Hematopoietic multipotent progenitor cell treated with erythropoietin and hydrocortisone succinate and interleukin-3 and kit ligand, for 4 days (in vitro differentiated cells): Measurements from ENCODE around the gene DNMT1.
A peak's percentile ranks its signal among the peaks of the same experiment; 100 is the strongest.

ENCODE experiments used
- DNase-seq: peaks from one replicate; pipeline ENCODE4 v3.0.0-alpha.2; 2015

The DNMT1 gene

DNA sequence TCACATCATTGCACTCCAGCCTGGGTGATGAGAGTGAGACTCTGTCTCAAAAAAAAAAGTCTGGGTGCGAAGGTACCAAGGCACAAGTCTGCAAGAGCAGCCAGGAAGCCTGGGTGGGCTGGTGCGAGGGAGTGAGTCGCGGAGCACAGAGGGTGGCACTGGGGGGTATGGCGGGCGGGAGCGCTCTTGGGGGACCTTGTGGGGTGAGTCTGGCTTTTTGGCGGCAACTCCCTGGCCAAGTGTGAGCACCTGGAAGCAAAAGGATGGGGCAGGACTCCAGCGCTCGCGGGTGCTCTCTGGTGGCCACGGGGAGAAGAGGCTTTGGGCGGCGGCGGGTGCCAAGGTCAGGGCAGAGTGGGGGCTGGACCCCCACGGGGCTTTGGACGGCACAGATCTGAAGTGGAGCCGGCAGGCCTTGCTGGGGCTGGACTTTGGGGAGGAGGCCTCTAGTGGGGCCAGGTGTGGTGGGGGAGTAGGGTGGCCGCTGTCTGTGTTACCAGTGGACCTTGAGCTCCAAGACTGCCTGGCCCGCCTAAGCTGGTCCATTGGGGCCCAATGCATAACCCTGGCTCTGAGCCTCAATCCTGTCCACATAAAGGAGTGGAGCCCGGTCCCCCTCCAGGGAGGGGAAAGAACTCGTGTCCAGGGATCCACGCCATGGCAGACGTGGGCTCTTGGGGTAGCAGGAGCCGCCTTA lies 81.7 kb downstream of the DNMT1 start:
- peak; percentile 79 for DNase-seq

DNA sequence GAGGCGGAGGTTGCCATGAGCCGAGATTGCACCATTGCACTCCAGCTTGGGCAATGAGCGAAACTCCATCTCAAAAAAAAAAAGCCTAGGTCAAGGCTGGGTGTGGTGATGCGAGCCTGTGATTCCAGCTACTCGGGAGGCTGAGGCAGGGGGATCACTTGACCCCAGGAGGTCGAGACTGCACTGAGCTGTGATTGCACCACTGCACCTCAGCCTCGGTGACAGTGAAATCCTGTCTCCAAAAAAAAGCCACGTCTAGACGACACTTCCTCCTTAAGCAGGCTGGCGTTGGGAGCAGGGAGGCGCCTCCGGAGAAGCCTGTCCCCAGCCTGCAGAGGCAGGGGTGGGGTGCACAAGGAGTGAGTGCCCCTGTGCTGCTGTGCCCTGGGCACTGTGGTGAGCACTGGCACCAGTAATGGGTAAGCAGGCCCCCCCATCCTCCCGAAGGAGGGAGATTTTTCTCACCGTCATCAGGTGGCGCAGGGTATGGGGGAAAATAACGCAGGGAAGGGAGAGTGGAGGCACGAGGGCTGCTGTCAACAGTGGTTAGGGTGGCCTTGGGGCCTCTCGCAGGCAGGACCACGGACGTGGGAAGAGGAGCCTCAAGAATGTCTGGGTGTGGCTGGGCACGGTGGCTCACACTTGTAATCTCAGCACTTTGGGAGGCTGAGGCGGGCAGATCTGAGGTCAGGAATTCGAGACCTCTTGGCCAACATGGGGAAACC lies 82.6 kb downstream of the DNMT1 start:
- DNase-seq: peak; percentile 50

DNA sequence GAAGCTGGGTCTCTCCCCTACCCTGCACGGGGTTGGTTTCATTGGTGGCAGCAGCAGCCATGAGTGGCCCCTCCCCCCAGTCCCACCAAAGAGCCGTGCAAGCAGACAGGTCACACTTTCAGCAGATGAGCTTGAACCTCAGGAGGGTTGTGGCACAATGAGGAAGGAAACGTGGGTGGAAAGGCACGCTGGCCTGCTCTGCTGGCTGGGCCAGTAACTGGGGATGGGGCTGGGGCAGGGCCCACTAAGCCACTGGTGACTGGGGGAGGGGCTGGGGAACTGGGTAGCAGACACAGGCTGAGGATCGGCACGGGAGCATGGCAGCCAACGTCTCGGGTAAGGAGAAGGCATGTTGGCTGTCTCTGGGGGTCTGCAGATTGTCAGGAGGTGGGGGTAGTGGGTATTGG lies 83.3 kb downstream of the DNMT1 start, which contains the start of gene P2RY11:
P2RY11 (plus strand) TSS at position 289 of the 407 bp plus-strand sequence; CDS start at position 318, 29 bp downstream.
- peak; percentile 76 for DNase-seq

DNA sequence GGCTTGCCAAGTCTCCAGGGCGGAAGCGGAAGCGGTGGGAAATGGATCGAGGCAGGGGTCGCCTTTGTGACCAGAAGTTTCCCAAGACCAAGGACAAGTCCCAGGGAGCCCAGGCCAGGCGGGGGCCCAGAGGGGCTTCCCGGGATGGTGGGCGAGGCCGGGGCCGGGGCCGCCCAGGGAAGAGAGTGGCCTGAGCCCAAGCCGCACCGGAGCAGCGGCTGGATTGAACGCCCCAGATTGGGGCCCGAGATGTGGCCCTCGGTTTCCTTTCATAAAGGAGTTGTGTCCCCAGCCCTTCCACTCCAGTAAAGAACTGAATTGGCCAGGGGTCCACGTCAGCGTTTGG lies 83.8 kb downstream of the DNMT1 start:
- no peak for DNase-seq

DNA sequence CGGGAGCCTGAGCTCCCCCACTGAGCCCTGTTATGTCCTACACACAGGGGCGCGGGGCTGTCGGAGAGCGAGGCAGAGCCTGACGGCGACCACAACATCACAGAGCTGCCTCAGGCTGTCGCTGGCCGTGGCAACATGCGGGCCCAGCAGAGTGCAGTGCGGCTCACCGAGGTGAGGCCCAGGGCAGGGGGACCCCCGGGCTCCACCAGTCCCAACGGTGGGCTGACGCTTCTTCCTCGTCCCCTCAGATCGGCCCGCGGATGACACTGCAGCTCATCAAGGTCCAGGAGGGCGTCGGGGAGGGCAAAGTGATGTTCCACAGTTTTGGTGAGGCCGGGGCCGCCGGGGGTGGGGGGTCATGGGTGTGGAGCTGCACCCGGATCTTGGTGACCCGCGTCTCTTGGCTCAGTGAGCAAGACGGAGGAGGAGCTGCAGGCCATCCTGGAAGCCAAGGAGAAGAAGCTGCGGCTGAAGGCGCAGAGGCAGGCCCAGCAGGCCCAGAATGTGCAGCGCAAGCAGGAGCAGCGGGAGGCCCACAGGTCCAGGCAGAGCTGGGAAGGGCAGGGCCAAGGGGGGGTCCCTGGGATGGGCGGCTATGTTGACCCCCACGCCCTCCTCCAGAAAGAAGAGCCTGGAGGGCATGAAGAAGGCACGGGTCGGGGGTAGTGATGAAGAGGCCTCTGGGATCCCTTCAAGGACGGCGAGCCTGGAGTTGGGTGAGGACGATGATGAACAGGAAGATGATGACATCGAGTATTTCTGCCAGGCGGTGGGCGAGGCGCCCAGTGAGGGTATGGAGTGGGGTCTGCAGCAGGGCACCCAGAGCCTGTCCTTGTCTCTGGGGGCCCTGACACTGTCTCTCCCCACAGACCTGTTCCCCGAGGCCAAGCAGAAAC lies 84.4 kb downstream of the DNMT1 start:
- no peak for DNase-seq

DNA sequence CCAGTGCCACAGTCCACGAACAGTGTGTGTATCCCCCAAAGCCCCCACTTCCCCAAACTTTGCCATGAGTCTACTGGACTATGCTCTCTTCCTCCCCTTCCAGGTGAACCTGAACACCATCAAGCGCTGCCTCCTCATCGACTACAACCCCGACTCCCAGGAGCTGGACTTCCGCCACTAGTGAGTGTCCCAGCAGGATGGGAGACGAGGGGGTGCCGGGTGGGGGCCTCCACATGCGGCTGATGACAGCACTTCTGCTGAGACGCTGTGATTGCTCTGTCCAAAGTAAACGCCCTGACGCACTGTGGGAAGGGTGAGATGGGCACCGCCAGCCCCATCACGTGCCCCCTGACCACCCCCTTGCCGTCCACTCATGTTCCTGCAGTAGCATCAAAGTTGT lies 85.2 kb downstream of the DNMT1 start:
- DNase-seq: no peak

DNA sequence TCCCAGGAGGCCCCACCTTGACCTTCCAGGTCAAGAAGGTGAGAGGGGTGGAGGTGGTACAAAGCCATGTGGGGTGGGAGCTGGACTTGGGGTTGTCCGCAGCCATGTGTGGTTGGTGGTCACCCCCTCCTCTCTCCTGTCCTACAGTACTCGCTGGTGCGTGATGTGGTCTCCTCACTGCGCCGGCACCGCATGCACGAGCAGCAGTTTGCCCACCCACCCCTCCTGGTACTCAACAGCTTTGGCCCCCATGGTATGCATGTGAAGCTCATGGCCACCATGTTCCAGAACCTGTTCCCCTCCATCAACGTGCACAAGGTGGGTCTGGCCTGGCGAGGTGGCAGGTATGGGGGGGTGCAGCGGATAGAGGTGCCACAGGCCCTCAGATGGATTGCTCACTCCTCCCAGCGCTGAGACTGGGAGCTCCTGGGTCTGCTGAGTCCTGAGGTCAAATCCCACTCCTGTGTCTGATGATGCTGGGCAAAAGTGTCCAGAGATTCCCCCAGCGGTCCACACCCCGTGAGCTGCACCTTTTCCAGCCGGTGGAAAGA lies 86.9 kb downstream of the DNMT1 start:
- DNase-seq: no peak

DNA sequence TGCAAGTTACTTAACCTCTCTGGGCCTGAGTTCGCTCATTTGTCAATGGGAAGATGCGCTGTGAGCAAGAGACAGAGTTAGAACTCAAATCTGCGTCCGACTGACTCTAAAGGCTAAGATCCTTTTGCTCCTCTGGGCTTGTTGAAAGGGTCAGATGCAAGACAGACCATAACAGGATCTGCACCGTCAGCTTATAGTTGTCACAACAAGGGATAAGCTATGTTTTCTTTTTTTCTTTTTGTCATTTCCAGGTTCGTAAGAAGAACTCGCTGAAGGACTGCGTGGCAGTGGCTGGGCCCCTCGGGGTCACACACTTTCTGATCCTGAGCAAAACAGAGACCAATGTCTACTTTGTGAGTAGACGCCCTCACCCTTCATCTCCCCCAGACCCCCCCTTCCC lies 87.5 kb downstream of the DNMT1 start:
- DNase-seq: no peak

DNA sequence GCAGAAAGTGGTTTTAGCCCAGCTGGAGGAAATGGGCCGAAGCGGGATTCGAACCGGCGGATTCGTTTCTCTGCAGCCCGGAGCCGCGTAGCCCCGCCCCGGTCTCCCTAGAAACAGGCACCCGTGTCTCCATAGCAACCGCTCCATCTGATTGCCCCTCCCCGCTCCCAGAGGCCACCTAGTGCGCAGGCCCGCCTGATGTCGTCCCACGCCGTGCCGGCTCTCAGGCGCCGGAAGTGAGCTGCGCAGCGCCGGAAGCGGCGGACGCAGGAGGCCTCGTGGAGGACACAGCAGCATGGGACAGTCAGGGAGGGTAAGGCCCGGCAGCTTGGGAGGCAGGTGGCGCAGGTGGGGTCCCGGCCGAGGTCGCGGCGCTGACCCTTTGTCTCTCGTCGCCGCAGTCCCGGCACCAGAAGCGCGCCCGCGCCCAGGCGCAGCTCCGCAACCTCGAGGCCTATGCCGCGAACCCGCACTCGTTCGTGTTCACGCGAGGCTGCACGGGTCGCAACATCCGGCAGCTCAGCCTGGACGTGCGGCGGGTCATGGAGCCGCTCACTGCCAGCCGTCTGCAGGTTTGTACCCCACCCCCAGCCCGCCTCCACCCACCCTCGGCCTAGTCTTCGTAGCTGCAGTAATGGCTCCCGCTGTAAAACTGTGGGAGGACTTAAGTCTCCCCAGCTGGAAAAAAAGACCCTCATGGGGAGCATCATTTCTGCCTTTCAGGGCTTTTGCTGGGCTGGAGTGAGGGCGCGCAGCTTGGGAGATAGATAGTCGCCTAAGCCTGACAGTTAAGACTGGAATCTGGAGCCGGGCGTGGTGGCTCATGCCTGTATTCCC lies 88.4 kb downstream of the DNMT1 start, which contains the start of gene PPAN:
PPAN (plus strand) TSS at position 263 of the 837 bp plus-strand sequence; CDS start at position 296, 33 bp downstream.
- DNase-seq: peak; percentile 100

DNA sequence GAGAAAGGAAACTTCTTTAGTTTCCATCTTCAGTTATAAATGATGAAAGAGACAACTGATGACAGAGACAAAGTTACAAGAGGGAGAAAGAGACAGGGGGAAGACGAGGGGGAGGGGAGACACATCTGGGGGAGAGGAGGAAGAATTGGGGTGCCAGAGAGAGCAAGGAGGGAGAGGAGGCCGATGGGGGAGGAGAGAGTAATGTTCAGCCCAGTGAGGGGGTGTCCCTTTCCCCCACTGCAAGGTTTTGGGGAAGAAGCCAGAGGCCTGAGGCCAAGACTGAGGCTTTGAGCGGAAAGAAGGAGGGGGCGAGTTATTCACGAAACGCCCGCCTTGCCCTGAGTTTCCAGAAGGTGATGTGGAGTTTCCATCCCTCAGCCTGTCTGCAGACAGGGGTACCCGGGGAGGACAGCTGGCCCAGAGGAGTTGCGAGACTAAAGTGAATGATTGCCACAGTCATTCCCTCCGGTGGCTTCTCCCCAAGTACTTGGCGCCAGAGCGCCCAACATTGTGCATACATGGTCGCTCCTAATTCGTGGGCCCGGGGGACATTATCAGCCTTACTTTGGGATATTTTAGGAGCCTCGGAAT lies 89.1 kb downstream of the DNMT1 start:
- DNase-seq: peak; percentile 54

DNA sequence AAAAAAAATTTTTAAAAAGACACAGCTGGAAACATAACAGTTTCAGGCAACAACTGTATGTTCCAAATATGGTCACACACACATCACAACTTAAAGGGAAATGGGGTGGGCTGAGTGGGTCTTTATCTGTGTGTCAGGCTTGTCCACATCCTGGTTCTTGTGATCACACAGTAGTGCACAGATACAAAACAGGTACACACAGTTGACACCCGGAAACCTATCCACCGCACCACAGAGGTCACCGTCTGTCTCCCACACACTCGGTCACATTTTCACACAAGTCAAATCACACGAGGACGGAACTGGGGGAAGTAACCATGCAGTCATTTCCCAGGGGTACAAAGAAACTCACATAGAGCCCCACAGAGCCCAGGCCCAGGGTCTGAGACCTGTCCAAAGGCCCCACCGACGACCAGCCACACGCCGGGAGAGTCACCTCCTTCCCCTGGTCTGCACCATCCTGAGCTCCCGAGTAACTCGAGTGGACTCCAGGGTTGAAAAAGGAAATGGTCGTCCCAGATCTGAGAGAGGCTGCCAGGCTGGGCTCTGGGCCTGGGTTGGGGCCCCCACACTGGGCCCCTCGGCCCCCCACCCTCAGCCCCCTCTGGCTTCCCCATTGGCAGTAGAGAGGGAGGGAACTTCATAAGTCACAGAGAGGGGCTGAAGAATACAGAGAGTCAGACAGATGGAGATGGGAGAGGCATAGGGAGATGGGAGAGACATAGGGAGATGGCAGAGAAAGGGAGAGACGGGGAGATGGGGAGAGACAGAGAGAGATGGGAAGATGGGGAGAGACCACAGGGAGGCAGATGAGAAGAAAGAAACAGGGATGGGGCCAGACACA lies 89.9 kb downstream of the DNMT1 start:
- DNase-seq: peak; percentile 92

DNA sequence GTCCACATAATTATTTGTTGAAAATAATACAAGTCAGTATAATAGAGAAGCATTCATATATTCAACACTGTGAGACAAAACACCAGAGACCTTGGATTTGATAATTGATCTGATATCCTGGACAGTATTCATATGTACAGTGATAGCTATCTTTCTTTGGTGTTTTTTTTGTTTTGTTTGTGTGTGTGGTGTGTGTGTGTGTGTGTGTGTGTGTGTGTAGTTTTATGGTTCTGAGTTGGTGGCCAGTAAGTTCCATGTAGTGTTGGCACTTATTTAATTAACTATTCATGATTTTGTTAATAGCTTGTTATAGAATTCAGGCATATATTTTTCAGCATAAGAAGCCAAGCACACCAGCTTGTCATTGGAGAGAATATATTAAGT lies 90.6 kb downstream of the DNMT1 start:
- DNase-seq: no peak

DNA sequence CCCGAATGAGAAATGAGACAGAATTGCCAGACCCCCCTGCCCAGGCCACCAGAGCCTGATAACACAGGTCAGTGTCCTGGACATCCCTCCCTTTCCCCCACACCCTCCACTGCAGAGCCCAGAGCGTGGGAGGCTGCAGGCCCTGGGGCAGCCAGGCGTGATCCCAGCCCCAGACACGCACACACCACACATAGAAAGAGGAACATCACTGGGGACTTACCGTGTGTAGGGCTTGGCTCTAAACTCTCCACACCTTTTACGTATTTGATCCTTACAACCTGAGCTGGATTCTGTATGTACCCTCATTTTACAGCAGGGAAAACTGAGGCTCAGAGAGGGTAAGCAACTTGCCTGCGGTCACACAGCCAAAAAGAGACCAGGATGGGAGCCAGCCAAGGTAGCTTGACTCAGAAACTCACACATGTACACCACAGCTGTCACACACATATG lies 91.9 kb downstream of the DNMT1 start:
- peak; percentile 62 for DNase-seq

DNA sequence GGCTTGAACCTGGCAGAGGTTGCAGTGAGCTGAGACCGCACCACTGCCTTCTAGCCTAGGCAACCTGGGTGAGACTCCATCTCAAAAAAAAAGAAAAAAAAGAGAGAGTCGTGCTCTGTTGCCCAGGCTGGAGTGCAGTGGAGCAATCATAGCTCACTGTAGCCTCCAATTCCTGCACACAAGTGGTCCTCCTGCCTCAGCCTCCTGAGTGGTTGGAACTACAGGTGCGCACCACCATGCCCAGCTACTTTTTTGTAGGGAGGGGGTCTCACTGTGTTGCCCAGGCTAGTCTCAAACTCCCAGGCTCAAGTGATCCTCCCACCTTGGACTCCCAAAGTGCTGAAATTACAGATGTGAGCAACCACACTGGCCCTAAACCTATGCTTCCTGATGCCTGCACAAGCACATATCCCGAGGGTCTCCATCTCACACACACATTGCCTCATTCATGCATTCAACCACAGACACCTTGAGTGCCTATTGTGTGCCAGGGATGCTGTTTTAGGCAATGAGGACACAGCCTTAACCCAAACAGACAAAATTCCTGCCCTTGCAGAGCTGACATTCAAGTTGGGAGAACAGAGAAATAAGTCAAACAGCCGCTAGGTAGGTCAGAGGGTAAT lies 94.5 kb downstream of the DNMT1 start:
- DNase-seq: no peak

DNA sequence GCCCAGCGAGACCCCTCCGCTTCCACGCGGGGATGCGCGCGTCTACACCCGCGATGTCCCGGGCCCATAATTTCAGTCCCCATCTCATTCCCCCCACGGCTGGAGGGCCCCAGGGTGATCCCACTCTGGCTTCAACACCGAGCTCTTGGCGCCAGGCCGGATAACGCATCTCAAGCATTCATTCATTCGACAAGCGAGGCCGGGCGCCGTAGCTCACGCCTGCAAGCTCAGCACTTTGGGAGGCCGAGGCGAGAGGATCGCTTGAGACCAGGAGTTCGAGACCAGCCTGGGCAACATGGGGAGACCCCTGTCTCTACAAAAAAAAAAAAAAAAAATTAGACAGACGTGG lies 98.2 kb downstream of the DNMT1 start:
- DNase-seq: no peak

DNA sequence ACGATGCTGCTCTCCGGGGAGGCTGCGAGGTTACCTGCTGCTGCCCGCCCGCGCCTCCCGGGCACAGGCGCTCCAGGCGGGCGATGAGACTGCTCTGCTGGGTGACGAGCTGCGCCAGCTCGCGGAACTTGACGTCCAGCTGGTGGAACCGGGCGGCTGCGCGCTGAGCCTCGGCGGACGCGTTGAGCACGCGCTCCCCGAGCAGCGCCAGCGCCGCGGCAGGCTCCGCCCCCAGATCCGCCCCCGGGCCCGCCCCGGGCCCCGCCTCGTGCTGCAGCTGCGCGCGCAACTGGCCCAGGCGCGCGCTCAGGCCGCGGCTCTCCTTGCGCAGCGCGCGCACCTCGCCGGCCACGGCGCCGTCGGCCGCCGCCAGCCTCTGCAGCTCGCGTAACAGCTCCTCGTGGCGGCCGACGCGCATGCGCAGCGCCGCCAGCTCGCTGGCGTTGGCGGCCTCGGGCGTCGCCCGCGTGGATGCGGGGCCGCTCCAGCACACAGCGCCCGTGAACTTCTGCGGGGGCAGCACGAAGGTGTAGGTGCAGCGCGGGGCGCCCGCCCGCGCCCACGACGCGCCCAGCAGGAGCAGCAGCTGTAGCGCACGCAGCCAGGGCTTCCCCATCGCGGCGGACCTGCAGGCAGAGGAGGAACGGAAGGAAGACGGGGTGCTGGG lies 98.7 kb downstream of the DNMT1 start:
- peak; percentile 95 for DNase-seq

DNA sequence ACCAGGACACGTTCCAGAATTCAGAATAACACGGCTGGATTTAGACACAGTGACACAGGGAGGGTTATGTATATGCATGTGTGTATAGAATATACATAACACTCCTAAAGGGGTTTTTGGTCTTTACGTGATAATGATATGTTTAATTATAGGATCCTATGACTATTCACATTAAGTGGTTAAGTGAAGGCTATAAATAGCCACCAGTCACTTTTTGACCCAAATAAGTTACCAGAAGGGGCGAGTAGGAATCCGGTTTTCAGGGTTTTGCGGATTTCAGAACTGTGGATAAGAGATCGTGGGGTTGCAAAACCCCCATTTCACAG lies 99.2 kb downstream of the DNMT1 start:
- no peak for DNase-seq

DNA sequence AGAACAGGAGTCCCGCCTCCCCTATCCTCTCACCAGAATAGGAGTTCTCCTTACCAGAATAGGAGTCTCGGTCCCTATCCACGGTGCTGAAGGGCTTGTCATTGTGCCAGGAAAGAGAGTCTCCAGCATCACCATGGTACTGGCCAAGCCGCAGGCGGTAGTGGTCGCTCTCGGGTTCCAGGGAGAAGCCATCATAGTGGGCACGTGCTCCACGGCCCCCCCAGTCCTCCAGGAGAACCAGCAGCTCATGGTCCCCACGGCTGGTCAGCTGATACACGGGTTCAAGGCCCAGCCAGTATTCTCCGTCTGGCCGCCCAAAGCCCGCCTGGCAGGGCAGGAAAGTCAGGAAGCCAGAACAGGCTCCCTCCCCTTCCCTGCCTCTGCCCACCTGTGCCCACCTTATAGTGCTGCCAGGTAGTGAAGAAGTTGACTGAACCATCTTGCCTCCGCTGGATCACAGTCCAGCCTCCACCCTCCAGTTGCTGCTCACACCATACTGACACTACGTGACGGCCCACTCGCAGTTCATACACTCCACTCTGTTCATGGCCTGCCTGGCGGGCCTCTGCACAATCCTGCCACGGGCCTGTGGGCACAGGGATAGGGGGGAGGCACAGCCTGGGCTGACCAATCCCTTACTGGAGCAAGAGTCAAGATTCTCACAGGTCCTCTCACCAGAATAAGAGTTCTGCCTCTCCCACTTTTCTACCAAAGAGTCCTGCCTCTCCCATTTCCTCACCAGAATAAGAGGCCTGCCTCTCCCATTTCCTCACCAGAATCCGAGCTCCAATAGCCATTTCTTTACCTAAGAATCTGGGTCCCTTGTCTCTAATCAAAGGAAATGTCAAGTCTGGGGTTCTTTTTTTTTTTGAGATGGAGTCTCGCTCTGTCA lies 101.2 kb downstream of the DNMT1 start:
- DNase-seq: peak; percentile 49
